ENCODE measurements around the gene ELP4.

- TF ChIP-seq CTCF (IDR thresholded peaks at IDR 0.05; ENCODE audit: poor library complexity) (no peak), EZH2phosphoT487 (IDR thresholded peaks at IDR 0.05; ENCODE audit: low read depth, severe bottlenecking, unreplicated experiment) (no peak)
These were observed 300.6 kb downstream of the ELP4 start for GRCh38 chr11:31809857-31810778.
